Cardiac muscle cell (in vitro differentiated cells and primary cell): Measurements from ENCODE around the gene TOE1. TPM values are rescaled to one million over a fixed set of nuclear protein-coding genes. Genes with fewer than 3 reads are reported as not detected.

Source experiments
- DNase-seq, 2 donors: peaks; one replicate each; pipeline versions ENCODE4 v3.0.0 to v3.0.0-alpha.2; 2010 to 2017; ENCODE audit warnings: low read depth in 1 of 2, low spot score in 1 of 2
- H3K27ac ChIP-seq: fragments of 200-600 bp; sonication (generic); 2 replicates; pipeline ENCODE4 v1.5.1; 2016
- H3K27me3 ChIP-seq: fragments of 200-600 bp; sonication (generic); 2 replicates; pipeline ENCODE4 v1.6.0; 2016; ENCODE audit warnings: control low read depth
- H3K36me3 ChIP-seq: fragments of 200-600 bp; sonication (generic); 2 replicates; pipeline ENCODE4 v1.5.1; 2016; ENCODE audit warnings: control low read depth
- H3K4me1 ChIP-seq: fragments of 200-600 bp; sonication (generic); 2 replicates; pipeline ENCODE4 v1.8.1; 2017; ENCODE audit warnings: low read depth, mild to moderate bottlenecking, mixed run types
- H3K4me3 ChIP-seq: fragments of 200-600 bp; sonication (generic); 2 replicates; pipeline ENCODE4 v1.5.1; 2016; ENCODE audit warnings: mild to moderate bottlenecking
- H3K9me3 ChIP-seq: fragments of 200-600 bp; sonication (generic); 2 replicates; pipeline ENCODE4 v1.5.1; 2017; ENCODE audit warnings: low read depth, mild to moderate bottlenecking, control low read depth
- polyA plus RNA-seq: library from polyadenylated mRNA; unstranded; fragments of >200 nt; fragmentation: Nextera tagmentation; extraction: Ambion mirVana; gene quantifications from 2 replicates; pipeline ENCODE4 v1.2.1, GENCODE V29; 2016
- total RNA-seq: library from RNA; depleted of rRNA; stranded (reverse); fragments of >200 nt; gene quantifications from 2 replicates; pipeline ENCODE4 v1.2.3, GENCODE V29; 2016
- TF ChIP-seq, protein P1 (sequence below): IDR thresholded peaks from 2 replicates; pipeline ENCODE4 v1.5.1; 2012; ENCODE audit warnings: low read depth, mild to moderate bottlenecking, low read length

Gene TOE1
- total and polyA plus RNA-seq, 2 experiments from 2014 or later = 9.1 to 13.4 TPM

DNA sequence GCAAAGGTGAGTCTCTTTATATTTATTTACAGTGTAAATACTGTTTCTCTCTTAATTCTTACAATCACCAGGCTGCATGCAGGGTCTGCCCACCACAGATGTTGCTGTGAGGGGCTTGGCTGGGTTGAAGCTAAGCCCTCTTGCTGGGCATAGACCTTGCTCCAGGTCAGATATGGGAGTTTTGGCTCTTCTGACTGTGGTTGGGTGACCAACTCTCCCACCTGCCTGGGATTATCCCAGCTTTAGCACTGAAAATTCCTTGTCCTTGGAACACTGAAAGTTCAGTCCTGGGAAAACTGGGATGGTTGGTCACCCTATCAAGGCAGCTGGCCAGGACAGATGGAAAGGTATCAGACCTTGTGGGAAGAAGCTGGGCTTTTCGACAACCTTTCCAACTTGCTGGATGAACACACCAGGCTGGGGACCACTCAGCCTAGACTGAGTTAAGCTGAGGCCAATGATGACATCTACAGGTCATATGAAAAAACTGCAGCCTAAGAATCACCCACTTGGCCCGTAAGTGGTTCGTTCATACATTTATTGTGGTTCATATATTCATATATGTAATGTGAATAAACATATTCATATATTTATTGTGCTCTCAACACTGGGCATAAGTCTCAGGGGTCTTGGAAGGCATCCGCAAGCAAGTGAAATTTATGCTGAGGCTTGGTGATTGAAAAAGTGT lies 39.8 kb upstream of the TOE1 start:
- H3K4me3 ChIP-seq = no peak overlapping the region
- H3K27ac ChIP-seq = no peak overlapping the region
- TF ChIP-seq, protein P1, sequence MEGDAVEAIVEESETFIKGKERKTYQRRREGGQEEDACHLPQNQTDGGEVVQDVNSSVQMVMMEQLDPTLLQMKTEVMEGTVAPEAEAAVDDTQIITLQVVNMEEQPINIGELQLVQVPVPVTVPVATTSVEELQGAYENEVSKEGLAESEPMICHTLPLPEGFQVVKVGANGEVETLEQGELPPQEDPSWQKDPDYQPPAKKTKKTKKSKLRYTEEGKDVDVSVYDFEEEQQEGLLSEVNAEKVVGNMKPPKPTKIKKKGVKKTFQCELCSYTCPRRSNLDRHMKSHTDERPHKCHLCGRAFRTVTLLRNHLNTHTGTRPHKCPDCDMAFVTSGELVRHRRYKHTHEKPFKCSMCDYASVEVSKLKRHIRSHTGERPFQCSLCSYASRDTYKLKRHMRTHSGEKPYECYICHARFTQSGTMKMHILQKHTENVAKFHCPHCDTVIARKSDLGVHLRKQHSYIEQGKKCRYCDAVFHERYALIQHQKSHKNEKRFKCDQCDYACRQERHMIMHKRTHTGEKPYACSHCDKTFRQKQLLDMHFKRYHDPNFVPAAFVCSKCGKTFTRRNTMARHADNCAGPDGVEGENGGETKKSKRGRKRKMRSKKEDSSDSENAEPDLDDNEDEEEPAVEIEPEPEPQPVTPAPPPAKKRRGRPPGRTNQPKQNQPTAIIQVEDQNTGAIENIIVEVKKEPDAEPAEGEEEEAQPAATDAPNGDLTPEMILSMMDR = peak; percentile 78
- peak; percentile 79 to 90 for DNase-seq
- H3K9me3 ChIP-seq = no peaks in the 10 kb centered on the region
- H3K4me1 ChIP-seq = peaks cover 8% of the 10 kb centered on the region
- H3K36me3 ChIP-seq = no peaks in the 10 kb centered on the region
- no peaks in the 10 kb centered on the region for H3K27me3 ChIP-seq

DNA sequence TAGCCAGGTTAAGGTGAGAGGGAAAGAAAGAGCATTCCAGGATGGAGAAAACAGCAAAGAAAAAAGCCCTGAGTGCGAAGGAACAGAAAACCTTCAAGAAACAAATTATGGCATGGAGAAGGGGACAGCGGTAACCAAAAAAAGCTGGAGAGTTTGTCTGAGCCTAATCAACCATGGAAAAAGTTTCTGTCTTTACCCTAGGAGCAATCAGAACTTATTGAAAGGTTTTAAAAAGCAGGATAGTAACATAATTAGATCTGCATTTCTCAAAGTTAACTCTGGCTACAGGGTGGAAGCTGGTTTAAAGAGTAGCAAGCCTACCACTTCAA lies 39.3 kb upstream of the TOE1 start:
- Histone ChIP-seq H3K36me3 (no peaks in the 10 kb centered on the region), H3K4me3 (no peak overlapping the region), H3K9me3 (no peaks in the 10 kb centered on the region), H3K4me1 (peaks cover 8% of the 10 kb centered on the region), H3K27ac (no peak overlapping the region), H3K27me3 (no peaks in the 10 kb centered on the region)
- no peak for DNase-seq
- TF ChIP-seq, protein P1 = no peak

DNA sequence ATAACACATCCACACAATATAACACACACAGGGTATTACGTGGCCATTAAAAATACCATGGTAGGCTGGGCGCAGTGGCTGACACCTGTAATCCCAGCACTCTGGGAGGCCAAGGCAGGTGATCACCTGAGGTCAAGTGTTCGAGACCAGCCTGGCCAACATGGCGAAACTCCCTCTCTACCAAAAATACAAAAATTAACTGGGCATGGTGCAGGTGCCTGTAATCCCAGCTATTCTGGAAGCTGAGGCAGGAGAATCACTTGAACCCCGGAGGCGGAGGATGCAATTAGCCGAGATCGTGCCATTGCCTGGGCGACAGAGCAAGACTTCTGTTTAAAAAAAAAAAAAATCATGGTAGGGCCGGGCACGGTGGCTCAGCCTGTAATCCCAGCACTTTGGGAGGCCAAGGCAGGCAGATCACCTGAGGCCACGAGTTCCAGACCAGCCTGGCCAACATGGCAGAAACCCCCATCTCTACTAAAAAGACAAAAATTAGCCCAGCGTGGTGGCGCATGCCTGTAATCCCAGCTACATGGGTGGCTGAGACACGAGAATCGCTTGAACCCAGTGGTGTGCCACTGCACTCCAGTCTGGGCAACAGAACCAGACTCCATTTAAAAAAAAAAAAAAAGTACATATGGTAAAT lies 37.3 kb upstream of the TOE1 start:
- H3K4me3 ChIP-seq = peak overlapping the region; percentile 62
- TF ChIP-seq, protein P1 = no peak
- no peak overlapping the region for H3K27ac ChIP-seq
- no peak for DNase-seq
- H3K4me1 ChIP-seq = peaks cover 8% of the 10 kb centered on the region
- H3K27me3 ChIP-seq = no peaks in the 10 kb centered on the region
- no peaks in the 10 kb centered on the region for H3K36me3 ChIP-seq
- H3K9me3 ChIP-seq = no peaks in the 10 kb centered on the region

DNA sequence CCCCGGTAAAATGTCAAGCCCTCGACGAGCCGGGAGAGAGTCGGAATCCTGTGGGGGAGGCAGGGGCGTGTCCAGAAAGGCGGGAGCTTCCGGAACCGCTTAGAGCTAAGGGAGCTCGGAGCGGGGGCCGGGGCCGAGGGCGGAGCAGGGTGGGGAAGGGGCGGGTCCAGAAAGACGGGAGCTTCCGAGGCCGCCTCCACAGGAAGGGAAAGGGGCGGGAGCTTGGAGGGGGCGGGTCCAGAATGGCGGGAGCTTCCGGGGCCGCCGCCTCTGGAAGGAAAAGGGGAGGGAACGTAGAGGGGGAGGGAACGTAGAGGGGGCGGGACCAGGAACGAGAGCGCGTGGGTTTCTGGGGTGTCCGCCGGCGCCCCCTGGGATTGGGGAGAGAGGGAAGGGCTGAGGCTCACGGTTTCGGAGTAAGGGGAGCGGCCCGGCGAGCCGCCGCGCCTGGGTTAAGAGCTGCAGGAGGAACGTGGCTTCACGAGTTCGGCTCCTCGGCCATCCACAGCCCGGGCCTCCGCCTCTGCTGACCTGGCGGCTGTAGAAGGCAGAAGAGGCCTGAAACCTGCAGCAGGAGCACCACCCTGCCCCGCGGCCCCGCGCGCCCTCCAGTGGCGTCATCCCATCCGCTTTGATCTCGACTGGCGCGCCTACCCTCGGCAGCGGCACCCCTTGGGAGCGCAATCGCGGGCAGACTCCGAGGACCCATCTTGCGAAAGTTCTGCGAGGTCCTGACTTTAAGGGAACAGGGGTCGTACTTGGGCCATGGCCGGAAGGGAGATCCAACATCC lies 36.3 kb upstream of the TOE1 start:
- Histone ChIP-seq H3K4me3 (peak overlapping the region; percentile 62), H3K27ac (peak overlapping the region; percentile 76), H3K4me1 (peaks cover 8% of the 10 kb centered on the region), H3K36me3 (no peaks in the 10 kb centered on the region), H3K9me3 (no peaks in the 10 kb centered on the region), H3K27me3 (no peaks in the 10 kb centered on the region)
- DNase-seq = peak; percentile 98 to 99
- TF ChIP-seq, protein P1 = peak; percentile 67

DNA sequence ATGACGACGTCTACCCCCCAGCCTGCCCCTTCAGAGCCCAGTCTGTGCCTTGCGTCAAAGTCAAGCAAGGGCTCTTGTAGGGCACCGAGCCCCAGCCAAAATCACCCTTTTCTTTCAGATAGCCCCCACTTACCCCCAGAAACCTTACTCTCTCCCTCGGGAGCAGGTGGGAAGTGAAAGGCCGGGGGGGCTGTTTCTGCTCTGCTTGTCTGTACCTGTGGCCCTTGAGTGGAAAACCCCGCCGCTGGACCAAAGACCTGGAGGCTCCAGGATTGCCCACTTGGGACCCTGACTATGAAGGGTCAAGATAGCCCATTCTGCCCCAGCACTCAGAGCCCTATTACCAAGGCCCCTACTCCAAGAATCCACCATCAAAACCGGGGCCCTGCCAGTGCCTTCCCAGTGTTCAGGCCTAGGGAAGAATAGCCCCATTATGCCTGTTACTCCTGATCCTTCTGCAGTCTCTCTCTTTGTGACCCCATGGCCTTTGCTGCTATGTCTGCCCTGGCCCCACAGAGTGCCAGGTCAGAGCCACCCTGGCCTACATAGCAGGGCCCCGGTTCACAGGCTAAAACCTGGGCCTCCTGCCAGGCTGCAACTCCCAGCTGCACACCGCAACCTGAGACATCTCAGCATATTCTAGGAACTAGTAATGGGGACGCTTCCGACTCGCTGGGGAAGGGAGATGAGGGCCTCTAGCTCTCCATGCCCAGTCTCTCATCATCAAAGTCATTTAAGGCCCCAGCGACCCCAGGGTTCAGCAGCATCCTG lies 35.5 kb upstream of the TOE1 start:
- peaks cover 8% of the 10 kb centered on the region for H3K4me1 ChIP-seq
- peak overlapping the region; percentile 76 for H3K27ac ChIP-seq
- peak; percentile 18 to 28 for DNase-seq

More for the DNA sequence above, 35.5 kb upstream of the TOE1 start:
- no peaks in the 10 kb centered on the region for H3K9me3 ChIP-seq
- H3K36me3 ChIP-seq = no peaks in the 10 kb centered on the region
- H3K4me3 ChIP-seq = peak overlapping the region; percentile 62
- no peaks in the 10 kb centered on the region for H3K27me3 ChIP-seq
- TF ChIP-seq, protein P1 = no peak
